ENCODE data around the gene HNRNPDL. TPM values are rescaled to one million over a fixed set of nuclear protein-coding genes. Genes with fewer than 3 reads are reported as not detected.

The HNRNPDL gene
- total RNA-seq, 1 experiment from 2014 or later: 346 TPM

DNA sequence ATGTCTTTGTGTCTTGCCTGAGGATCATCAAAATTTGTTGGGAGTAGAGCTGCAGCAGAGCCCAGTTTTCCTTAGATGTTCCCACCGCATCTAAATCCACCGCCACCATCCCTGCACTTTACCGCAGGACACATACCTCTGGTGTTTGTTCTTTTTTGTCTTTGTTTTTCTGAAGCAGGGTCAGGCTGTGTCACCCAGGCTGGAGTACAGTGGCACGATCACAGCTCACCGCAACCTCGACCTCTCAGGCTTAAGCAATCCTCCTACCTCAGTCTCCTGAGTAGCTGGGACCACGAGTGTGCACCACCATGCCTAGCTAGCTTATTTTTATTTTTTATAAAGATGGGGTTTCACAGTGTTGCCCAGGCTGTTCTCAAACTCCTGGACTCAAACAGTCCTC, 4.7 kb upstream of the HNRNPDL start (continued):
- no peak for TF ChIP-seq ZNF512 (CRISPR knock-in tag; IDR thresholded peaks at IDR 0.05; ENCODE audit: borderline replicate concordance)
- no peak for TF ChIP-seq SOX15 (CRISPR knock-in tag; IDR thresholded peaks at IDR 0.05)
- TF ChIP-seq ZNF425 (CRISPR knock-in tag; conservative IDR thresholded peaks at IDR 0.05): no peak
- no peak for TF ChIP-seq GRHL2 (CRISPR knock-in tag; IDR thresholded peaks at IDR 0.05; ENCODE audit: insufficient replicate concordance, severe bottlenecking)
- no peak for TF ChIP-seq FOXJ3 (CRISPR knock-in tag; IDR thresholded peaks at IDR 0.05; ENCODE audit: borderline replicate concordance)
- TF ChIP-seq ZNF416 (CRISPR knock-in tag; IDR thresholded peaks at IDR 0.05): no peak

DNA sequence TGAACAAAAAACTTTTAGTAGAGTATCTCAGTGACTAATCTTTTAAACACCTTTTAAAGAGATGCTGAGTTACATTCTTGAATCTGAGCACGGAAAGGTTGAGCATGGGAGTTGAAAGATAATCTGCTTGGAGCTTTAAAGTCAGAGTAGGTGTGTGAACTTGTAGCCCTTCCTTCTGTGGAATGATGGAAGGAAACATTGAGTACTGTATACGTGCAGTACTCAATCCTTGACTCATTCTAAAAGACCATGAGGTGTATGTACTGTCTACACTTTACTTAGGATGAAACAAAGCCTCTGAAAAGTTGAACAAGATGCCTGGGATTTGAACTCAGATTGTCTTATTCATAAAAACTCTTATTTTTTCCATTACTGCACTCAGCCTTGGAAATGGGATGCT, 3.5 kb upstream of the HNRNPDL start:
- peak overlapping the region; percentile 27; the same call in 1 of the 2 replicates for H3K4me3 Mint-ChIP-seq
- ATAC-seq (no peak), DNase-seq (ENCODE audit: low spot score) (no peak)
- ChIA-PET CTCF (no interaction called here), POLR2A (no interaction called here)
- H3K4me1 Mint-ChIP-seq: peaks cover 44% of the 10 kb centered on the region
- peak overlapping the region; percentile 63; the same call in 1 of the 2 replicates for H3K27ac Mint-ChIP-seq
- H3K36me3 Mint-ChIP-seq: peaks cover 35% of the 10 kb centered on the region
- H3K27me3 Mint-ChIP-seq (ENCODE audit: low read depth): no peaks in the 10 kb centered on the region
- TF ChIP-seq IRF2 (CRISPR knock-in tag; IDR thresholded peaks at IDR 0.05; ENCODE audit: borderline replicate concordance, low read depth) (no peak), TEAD1 (CRISPR knock-in tag; IDR thresholded peaks at IDR 0.05) (no peak), ZNF263 (CRISPR knock-in tag; IDR thresholded peaks at IDR 0.05; ENCODE audit: low read depth) (no peak), ATF1 (CRISPR knock-in tag; IDR thresholded peaks at IDR 0.05) (no peak), KAT7 (CRISPR knock-in tag; IDR thresholded peaks at IDR 0.05; ENCODE audit: borderline replicate concordance) (no peak), ZSCAN18 (CRISPR knock-in tag; IDR thresholded peaks at IDR 0.05) (no peak), NR3C1 (CRISPR knock-in tag; conservative IDR thresholded peaks at IDR 0.05; ENCODE audit: low read depth) (no peak), SMAD3 (CRISPR knock-in tag; IDR thresholded peaks at IDR 0.05; ENCODE audit: borderline replicate concordance) (no peak), SP1 (CRISPR knock-in tag; conservative IDR thresholded peaks at IDR 0.05) (no peak), FOXK1 (CRISPR knock-in tag; IDR thresholded peaks at IDR 0.05) (no peak), FOXP1 (CRISPR knock-in tag; IDR thresholded peaks at IDR 0.05; ENCODE audit: borderline replicate concordance) (no peak), MXD4 (CRISPR knock-in tag; IDR thresholded peaks at IDR 0.05; ENCODE audit: borderline replicate concordance) (no peak), ZNF317 (CRISPR knock-in tag; IDR thresholded peaks at IDR 0.05; ENCODE audit: borderline replicate concordance, low read depth) (no peak), GTF2I (CRISPR knock-in tag; conservative IDR thresholded peaks at IDR 0.05) (no peak)
- no peaks in the 10 kb centered on the region for H3K9me3 Mint-ChIP-seq

- peaks cover 46% of the 10 kb centered on the region for H3K36me3 Mint-ChIP-seq
- H3K27ac Mint-ChIP-seq: peak overlapping the region; percentile 55
- DNase-seq (ENCODE audit: low spot score) (no peak), ATAC-seq (no peak)
- peak overlapping the region; percentile 93 for H3K4me3 Mint-ChIP-seq
- H3K27me3 Mint-ChIP-seq (ENCODE audit: low read depth): no peaks in the 10 kb centered on the region; the same call in 1 of the 2 replicates
- CTCF ChIA-PET: no interaction called here
- H3K9me3 Mint-ChIP-seq: no peaks in the 10 kb centered on the region
- peaks cover 49% of the 10 kb centered on the region for H3K4me1 Mint-ChIP-seq
- POLR2A ChIA-PET: no interaction called here
- TF ChIP-seq FOXK1 (CRISPR knock-in tag; IDR thresholded peaks at IDR 0.05): no peak
- no peak for TF ChIP-seq ZNF281 (CRISPR knock-in tag; IDR thresholded peaks at IDR 0.05)
- TF ChIP-seq CREM (CRISPR knock-in tag; IDR thresholded peaks at IDR 0.05): no peak
- no peak for TF ChIP-seq HMGXB4 (CRISPR knock-in tag; IDR thresholded peaks at IDR 0.05)
- no peak for TF ChIP-seq ZNF416 (CRISPR knock-in tag; IDR thresholded peaks at IDR 0.05)
- TF ChIP-seq MAX (CRISPR knock-in tag; IDR thresholded peaks at IDR 0.05): no peak
- no peak for TF ChIP-seq RELA (CRISPR knock-in tag; IDR thresholded peaks at IDR 0.05; ENCODE audit: borderline replicate concordance)
These were observed 2.3 kb upstream of the HNRNPDL start for GRCh38 chr4:82432596-82432995.

Measured in WTC11 (cell line).